ENCODE data around the gene ARRB1. TPM values are rescaled to one million over a fixed set of nuclear protein-coding genes. Genes with fewer than 3 reads are reported as not detected.

Gene ARRB1
- total and polyA plus RNA-seq, 3 donors from 2014 or later = 8.4 to 9.8 (median 8.5) TPM

- WGBS, 2 donors = 3 to 14% methylated on average over 7 to 47 of the region's 58 CpGs
Measured at GRCh38 chr11:75240311-75241035, 111.0 kb downstream of the ARRB1 start, which contains the start of gene TPBGL. TSS of gene TPBGL (plus strand) at chr11:75240774. CDS start at chr11:75241050, 276 bp downstream.

GRCh38 chr11:75239531-75240290 lies 111.8 kb downstream of the ARRB1 start:
- H3K27me3 ChIP-seq = no peaks in the 10 kb centered on the region

More at GRCh38 chr11:75240311-75241035, 111.0 kb downstream of the ARRB1 start, which contains the start of gene TPBGL:
- H3K27me3 ChIP-seq = no peaks in the 10 kb centered on the region
- TF ChIP-seq CTCF (IDR thresholded peaks at IDR 0.05) (no peak), POLR2A (IDR thresholded peaks at IDR 0.05) (no peak)
- intact Hi-C loops (cut with DNase I; ENCODE audit: low total_unique reads) = loop anchor here (5.0 to 10.0 kb wide), 3 partner anchors 98 to 296 kb away; partner anchors contain the start of genes SPCS2 and XRRA1
- peak within 1 kb of the TSS in 1 of 2 donors; percentile 79 for H3K27ac ChIP-seq
- DNase-seq = peak; percentile 62
- no peaks in the 10 kb centered on the region for H3K4me1 ChIP-seq
- no peaks in the 10 kb centered on the region for H3K9me3 ChIP-seq
- H3K4me3 ChIP-seq = peak within 1 kb of the TSS; percentile 57 to 63
- H3K36me3 ChIP-seq (ENCODE audit: low read depth, missing control alignments) = no peaks in the 10 kb centered on the region

DNA sequence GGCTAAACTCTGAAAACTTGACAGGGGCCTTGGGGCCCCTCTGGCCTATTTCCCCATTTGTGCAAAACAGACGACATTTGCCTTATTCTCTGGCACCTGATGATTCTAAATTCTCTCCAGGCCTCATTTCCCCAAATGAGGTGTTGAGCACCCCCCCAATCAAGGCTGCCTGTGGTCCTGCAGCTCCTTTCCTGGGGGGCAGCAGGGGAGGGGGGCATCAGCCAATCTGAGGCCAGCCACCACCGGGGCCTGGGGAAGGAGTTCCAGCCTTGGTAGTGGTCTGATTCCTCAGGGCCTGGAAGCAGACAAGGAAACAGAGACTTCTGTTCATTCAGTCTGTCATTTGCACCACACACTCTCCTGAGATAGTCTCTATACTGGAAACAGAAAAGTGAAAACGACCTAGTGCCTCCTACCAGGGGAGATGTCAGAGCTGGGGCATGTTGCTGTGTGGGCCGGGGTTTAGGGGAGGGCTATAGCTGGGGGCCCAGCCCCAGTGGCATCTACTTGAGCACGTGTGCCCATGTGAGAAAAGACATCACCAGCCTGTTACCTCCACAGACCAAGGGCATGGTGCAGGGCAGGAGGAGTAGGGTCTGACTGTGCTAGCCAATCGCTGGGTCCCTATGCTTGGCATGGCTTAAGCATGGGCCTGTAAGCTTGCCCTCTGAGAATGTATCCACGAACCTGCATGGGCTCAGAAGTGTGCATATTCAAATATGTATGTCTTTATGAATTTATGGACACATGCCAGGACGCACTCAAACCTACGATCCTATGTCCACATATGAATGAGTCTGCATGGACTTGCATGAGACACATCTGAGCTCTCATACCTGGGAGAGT lies 112.6 kb downstream of the ARRB1 start:
- H3K36me3 ChIP-seq (ENCODE audit: low read depth, missing control alignments) = no peaks in the 10 kb centered on the region
- no peak for DNase-seq
- TF ChIP-seq CTCF (IDR thresholded peaks at IDR 0.05) = no peak
- no peak for TF ChIP-seq POLR2A (IDR thresholded peaks at IDR 0.05)
- intact Hi-C loops (cut with DNase I; ENCODE audit: low total_unique reads) = no loop called here
- no peaks in the 10 kb centered on the region for H3K27me3 ChIP-seq
- no peak overlapping the region for H3K4me3 ChIP-seq
- WGBS, 2 donors = 62 to 75% methylated on average over 3 to 9 of the region's 9 CpGs
- no peak overlapping the region for H3K27ac ChIP-seq
- no peaks in the 10 kb centered on the region for H3K4me1 ChIP-seq
- H3K9me3 ChIP-seq = no peaks in the 10 kb centered on the region

More at GRCh38 chr11:75239531-75240290, 111.8 kb downstream of the ARRB1 start:
- Histone ChIP-seq H3K9me3 (no peaks in the 10 kb centered on the region), H3K27ac (no peak overlapping the region), H3K36me3 (ENCODE audit: low read depth, missing control alignments) (no peaks in the 10 kb centered on the region), H3K4me3 (peak overlapping the region in 1 of 2 donors; percentile 57), H3K4me1 (no peaks in the 10 kb centered on the region)
- DNase-seq = no peak
- TF ChIP-seq CTCF (IDR thresholded peaks at IDR 0.05) (no peak), POLR2A (IDR thresholded peaks at IDR 0.05) (no peak)
- intact Hi-C loops (cut with DNase I; ENCODE audit: low total_unique reads) = loop anchor here (5.0 to 10.0 kb wide), 3 partner anchors 97 to 295 kb away; partner anchors contain the start of genes SPCS2 and XRRA1
- WGBS, 2 donors = 32 to 52% methylated on average over 9 to 10 of the region's 10 CpGs

DNA sequence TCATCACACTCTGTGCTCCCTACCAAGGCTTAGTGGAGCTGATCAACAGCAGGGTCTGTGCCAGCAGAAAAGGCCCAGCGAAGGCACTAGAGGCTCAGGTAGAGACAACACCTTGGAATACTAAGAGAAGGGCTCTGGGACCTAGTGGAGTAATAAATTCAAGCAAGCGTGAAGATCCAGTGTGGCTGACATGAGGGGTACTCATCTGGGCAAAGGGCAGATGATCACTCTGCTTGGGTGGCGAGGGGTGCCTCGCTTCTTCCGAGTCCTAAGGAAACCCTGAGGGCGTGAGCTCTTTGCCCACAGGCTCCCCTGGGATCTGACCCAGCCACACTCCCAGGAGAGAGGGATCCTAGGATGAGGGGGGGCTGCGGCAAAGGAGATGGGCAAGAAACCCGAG lies 114.4 kb downstream of the ARRB1 start:
- Histone ChIP-seq H3K4me3 (no peak overlapping the region), H3K4me1 (no peaks in the 10 kb centered on the region), H3K9me3 (no peaks in the 10 kb centered on the region), H3K27me3 (no peaks in the 10 kb centered on the region), H3K36me3 (ENCODE audit: low read depth, missing control alignments) (no peaks in the 10 kb centered on the region), H3K27ac (no peak overlapping the region)
- intact Hi-C loops (cut with DNase I; ENCODE audit: low total_unique reads) = no loop called here
- TF ChIP-seq POLR2A (IDR thresholded peaks at IDR 0.05) (no peak), CTCF (IDR thresholded peaks at IDR 0.05) (no peak)
- 87 to 89% methylated on average over 8 of the region's 8 CpGs for WGBS, 2 donors
- DNase-seq = no peak
